SK-N-SH treated with all-trans-retinoic acid at 6 μM for 48 hours (cell line): ENCODE results near the gene OR13D1.

Experiments
- BACH2 ChIP-seq: fragments of 250-450 bp; sonication (Bioruptor Pico); IDR thresholded peaks from 2 replicates; pipeline ENCODE4 v1.9.0; 2021; ENCODE audit warnings: mild to moderate bottlenecking, borderline replicate concordance
- CSDC2 ChIP-seq: fragments of 250-450 bp; sonication (Bioruptor Pico); IDR thresholded peaks from 2 replicates; pipeline ENCODE4 v1.5.0; 2020; ENCODE audit warnings: mild to moderate bottlenecking, moderate library complexity
- ZFP3 ChIP-seq: fragments of 250-450 bp; sonication (Bioruptor Pico); IDR thresholded peaks from 2 replicates; pipeline ENCODE4 v1.5.0; 2020; ENCODE audit warnings: mild to moderate bottlenecking, moderate library complexity
- TF ChIP-seq, protein P1 (sequence below): fragments of 250-450 bp; sonication (Bioruptor Pico); IDR thresholded peaks from 2 replicates; pipeline ENCODE4 v1.8.0; 2020; ENCODE audit warnings: mild to moderate bottlenecking, moderate library complexity, borderline replicate concordance
- TF ChIP-seq, protein P2 (sequence below): fragments of 250-450 bp; sonication (Bioruptor Pico); IDR thresholded peaks from 2 replicates; pipeline ENCODE4 v1.5.0; 2020; ENCODE audit warnings: mild to moderate bottlenecking, moderate library complexity

DNA sequence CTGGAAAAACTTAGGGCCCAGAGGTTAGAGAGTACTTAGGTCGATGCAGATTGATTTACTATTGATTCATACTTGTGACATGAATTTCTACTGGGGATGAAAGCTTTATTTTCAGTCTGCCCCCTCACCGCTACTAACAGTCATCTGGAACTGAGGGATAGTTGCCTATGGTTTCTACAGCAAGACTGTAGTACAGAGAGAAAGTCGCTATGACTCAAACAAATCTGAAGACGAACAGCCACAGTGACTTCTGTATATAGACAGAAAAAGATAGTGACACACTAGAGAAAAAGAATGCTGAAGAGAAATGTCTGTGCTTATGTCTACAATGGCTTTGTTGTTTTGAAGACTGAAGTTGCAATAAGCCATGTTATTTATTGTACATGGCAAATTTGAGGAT is 17.3 kb downstream of the OR13D1 start:
- TF ChIP-seq CSDC2 (no peak), ZFP3 (CRISPR knock-in tag) (no peak), BACH2 (no peak)
- TF ChIP-seq, protein P1, sequence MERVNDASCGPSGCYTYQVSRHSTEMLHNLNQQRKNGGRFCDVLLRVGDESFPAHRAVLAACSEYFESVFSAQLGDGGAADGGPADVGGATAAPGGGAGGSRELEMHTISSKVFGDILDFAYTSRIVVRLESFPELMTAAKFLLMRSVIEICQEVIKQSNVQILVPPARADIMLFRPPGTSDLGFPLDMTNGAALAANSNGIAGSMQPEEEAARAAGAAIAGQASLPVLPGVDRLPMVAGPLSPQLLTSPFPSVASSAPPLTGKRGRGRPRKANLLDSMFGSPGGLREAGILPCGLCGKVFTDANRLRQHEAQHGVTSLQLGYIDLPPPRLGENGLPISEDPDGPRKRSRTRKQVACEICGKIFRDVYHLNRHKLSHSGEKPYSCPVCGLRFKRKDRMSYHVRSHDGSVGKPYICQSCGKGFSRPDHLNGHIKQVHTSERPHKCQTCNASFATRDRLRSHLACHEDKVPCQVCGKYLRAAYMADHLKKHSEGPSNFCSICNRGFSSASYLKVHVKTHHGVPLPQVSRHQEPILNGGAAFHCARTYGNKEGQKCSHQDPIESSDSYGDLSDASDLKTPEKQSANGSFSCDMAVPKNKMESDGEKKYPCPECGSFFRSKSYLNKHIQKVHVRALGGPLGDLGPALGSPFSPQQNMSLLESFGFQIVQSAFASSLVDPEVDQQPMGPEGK (CRISPR knock-in tag), result no peak
- TF ChIP-seq, protein P2, sequence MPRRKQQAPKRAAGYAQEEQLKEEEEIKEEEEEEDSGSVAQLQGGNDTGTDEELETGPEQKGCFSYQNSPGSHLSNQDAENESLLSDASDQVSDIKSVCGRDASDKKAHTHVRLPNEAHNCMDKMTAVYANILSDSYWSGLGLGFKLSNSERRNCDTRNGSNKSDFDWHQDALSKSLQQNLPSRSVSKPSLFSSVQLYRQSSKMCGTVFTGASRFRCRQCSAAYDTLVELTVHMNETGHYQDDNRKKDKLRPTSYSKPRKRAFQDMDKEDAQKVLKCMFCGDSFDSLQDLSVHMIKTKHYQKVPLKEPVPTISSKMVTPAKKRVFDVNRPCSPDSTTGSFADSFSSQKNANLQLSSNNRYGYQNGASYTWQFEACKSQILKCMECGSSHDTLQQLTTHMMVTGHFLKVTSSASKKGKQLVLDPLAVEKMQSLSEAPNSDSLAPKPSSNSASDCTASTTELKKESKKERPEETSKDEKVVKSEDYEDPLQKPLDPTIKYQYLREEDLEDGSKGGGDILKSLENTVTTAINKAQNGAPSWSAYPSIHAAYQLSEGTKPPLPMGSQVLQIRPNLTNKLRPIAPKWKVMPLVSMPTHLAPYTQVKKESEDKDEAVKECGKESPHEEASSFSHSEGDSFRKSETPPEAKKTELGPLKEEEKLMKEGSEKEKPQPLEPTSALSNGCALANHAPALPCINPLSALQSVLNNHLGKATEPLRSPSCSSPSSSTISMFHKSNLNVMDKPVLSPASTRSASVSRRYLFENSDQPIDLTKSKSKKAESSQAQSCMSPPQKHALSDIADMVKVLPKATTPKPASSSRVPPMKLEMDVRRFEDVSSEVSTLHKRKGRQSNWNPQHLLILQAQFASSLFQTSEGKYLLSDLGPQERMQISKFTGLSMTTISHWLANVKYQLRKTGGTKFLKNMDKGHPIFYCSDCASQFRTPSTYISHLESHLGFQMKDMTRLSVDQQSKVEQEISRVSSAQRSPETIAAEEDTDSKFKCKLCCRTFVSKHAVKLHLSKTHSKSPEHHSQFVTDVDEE (CRISPR knock-in tag), result no peak
